ENCODE data around the gene KIF5C. TPM values are rescaled to one million over a fixed set of nuclear protein-coding genes. Genes with fewer than 3 reads are reported as not detected.

KIF5C gene
- total RNA-seq, 1 donor from 2014 or later = 0.08 TPM

DNA sequence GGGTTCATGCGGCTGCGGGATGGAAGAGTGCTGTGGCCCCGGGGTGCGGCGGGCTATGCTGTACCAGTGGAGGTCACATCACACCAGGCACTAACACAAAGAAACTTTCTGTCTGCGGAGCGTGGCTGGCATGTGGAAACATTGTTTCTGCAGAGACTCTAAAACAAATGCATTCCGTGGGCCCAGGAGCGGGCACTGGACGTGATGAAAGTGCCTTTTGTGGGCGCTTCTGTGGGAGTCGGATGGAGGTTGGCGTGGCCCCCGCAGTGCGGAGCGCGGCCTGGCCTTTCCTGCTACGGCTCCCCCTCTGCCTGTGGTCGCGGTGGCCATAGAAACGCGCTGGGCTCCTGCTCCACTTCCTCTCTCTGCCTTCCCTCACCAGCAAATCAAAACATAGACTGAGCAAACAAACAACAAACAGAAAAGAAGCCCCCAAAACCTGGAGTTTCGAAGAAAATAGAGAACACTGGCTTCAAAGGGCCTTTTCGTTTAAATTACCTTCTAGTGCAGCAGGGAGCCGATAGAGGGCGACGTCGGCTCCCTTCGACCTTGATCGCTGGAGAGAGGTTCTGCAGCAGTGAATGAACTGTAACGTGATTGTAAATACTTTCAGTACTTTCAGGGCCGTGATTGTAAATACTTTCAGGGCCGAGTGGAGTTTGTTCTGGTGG lies 51.4 kb downstream of the KIF5C start:
- peak; percentile 57 for ATAC-seq

GRCh38 chr2:148926981-148927401 lies 52.0 kb downstream of the KIF5C start:
- ATAC-seq = peak; percentile 54

GRCh38 chr2:148928395-148928794 lies 53.4 kb downstream of the KIF5C start:
- no peak for ATAC-seq

GRCh38 chr2:148930046-148930775 lies 55.2 kb downstream of the KIF5C start:
- ATAC-seq = no peak

- no peak for ATAC-seq
Observed at GRCh38 chr2:148932536-148932935, 57.5 kb downstream of the KIF5C start.

- peak; percentile 15 for ATAC-seq
Observed at GRCh38 chr2:148933456-148933855, 58.4 kb downstream of the KIF5C start.

DNA sequence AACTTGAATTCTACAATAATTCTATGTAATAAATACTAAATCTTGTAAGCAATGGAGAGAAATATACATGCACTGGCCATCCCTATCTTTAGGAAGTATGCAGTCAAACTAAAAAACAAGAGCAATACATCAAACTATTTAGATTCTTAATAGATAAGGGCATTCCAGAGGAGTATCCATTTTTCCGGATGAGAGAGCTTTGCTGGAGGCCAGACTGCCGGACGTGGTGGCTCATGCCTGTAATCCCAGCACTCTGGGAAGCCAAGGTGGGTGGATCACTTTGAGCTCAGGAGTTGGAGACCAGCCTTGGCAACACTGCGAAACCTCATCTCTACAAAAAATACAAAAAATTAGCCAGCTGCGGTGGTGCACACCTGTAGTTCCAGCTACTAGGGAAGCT lies 60.8 kb downstream of the KIF5C start:
- ATAC-seq = no peak

DNA sequence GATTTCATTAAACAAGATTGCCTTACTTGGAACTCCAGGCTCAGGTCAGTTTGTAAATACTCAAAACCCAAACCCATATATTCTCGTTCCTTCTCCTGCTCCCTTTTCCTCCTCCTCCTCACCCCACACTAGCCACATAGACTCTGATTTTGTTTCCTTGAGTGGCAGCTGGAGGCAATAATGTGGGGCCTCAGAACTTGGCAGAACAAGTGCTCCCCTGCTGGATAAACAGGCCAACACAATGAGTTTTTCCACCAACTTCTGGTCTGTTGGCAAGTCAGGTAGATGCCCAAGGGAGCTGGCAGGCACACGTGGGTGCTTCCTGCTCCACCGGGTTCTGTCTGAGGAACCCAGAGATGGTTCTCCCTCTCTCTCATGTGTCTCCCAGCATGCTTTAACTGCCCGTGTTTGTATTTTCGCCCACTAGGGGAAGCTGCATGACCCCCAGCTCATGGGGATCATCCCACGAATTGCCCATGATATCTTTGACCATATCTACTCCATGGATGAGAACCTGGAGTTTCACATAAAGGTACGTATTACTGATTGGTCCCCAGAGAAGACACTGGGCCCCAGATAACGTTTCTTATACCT lies 61.9 kb downstream of the KIF5C start:
- no peak for ATAC-seq

DNA sequence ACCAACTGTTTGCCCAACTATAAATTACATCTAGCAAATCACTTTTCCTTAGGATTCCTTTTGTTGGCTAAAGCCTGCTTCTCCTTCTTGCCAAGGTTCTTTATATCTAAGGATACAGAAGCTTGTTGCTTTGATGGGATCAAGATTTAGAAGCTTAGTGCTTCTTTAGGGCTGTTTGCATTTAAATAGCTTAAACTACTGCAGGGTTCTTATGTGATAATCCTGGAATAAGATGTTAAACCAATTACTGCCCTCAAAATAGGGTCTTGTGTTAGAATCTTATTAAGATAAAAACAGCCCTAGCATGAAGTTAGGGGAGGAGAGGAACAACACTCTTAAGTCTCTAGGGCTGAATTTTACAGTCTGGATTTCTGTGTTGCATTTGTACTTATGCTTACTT lies 64.2 kb downstream of the KIF5C start:
- no peak for ATAC-seq

DNA sequence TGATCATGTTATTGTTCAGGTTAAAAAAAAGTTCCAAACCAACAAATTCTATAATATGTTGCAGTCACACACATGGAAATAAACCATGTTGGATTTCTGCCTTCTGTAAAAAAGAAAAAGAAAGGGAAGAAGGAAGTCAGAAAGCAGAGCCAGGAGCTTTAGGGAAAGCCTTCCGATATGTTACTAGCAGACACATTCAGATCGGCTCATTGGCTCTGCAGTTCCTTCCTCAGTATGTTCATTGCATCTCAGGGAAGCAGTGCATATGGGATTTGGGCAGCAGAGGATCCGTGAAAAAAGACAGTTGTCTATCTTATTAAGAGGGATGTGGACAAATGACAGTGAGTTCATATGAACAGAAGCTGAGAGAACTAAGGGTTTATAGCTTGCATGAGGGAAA lies 68.1 kb downstream of the KIF5C start:
- ATAC-seq = no peak

DNA sequence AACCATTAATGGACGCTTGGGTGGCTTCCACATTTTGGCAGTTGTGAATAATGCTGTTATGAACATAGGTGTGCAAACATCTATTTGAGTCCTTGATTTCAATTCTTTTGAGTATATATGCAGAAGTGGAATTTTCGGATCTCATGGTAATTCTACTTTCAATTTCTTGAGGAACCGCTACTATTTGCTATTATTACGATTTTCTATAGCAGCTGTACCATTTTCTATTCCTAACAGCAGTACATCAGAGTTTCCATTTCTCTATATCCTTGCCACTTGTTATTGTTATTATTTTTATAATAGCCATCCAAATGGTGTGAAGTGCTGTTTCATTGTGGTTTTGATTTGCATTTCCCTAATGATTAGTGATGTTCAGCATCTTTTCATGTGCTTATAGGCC lies 69.5 kb downstream of the KIF5C start:
- no peak for ATAC-seq

- no peak for ATAC-seq
Observed at GRCh38 chr2:148947299-148947698, 72.3 kb downstream of the KIF5C start.

DNA sequence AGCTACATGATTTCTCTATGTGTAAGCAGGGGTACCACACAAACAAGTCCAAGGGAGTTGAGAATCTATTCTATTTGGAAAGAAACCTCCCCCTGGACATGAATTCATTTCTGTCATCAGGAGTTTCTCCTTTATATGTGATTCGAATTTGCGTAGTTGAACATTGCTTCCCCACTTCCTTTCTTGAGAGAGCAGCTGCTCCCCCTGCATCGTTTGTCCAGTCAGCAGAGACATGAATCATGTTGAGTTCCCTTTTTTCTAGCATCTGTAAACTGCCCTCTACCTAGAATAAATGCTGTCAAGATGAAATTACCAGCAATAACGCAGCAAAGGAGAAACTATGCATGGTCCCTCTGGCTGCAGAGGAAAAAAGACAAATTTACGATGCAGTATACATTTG lies 73.8 kb downstream of the KIF5C start:
- ATAC-seq = no peak

GRCh38 chr2:148949348-148949747 lies 74.3 kb downstream of the KIF5C start:
- ATAC-seq = no peak

DNA sequence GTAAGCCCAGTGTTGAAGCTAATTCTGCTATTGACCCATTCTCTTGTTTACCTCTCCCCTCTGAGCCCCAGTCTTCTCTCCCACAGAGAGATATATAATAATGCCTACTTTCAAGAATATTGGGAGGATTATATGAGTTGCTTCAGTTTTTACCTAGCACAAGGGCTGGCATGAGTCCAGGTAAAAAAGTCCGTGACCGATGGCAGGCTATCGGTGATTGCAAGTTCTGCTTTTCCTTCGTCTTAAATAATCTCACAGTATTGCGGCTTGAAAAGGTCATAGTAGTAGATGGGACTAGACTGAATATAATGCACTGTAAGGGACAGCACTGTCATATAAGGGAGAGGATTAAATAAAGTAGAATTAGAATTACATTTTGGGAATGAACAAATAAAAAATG lies 77.6 kb downstream of the KIF5C start:
- ATAC-seq = no peak

- no peak for ATAC-seq
Observed at GRCh38 chr2:148953426-148953825, 78.4 kb downstream of the KIF5C start.

DNA sequence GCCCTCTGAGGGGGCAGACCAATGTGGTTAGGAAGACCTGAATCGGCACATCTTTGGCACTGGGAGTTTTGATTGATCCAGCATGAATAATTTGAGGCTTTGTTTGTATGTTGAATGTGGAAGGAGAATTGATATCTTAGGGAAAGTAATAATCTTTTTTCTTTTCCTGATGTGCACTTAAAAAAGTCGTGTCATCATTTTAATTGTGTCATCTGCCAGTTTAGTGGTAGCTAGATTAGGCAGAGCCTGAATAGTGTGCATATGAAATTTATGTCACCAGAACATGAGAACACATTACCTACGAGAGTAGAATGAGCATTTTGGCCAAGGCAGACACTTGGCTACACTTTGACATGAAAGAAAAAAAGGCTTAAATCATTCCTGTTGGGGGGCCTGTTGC lies 79.5 kb downstream of the KIF5C start:
- ATAC-seq = no peak

- ATAC-seq = no peak
Observed at GRCh38 chr2:148955798-148956197, 80.8 kb downstream of the KIF5C start.

GRCh38 chr2:148957023-148957422 lies 82.0 kb downstream of the KIF5C start:
- no peak for ATAC-seq

- no peak for ATAC-seq
Observed at GRCh38 chr2:148959745-148960144, 84.7 kb downstream of the KIF5C start.

DNA sequence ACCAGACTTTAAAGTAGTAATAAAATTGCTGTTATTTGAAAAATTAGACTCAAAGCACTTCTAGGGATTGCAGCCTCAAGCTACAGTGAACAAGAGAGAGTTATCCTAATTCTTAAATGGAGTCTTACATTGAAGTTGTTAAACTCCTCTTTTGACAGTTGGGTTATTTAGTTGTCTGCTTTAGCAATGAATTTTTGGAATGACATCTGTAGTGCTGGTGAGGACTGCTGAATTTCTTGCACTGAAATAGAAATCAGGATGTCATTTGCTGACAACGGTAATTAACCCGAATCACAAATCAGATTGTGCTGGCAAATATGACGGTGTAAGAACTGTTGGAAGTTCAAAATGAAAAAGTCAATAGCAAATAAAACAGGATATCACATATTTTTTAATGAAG lies 85.5 kb downstream of the KIF5C start:
- no peak for ATAC-seq

- no peak for ATAC-seq
Observed at GRCh38 chr2:148963461-148963860, 88.4 kb downstream of the KIF5C start.

GRCh38 chr2:148965623-148966437 lies 90.8 kb downstream of the KIF5C start:
- no peak for ATAC-seq

All from esophagus mucosa (tissue), 1 donor.